Endothelial cell of umbilical vein (primary cell): ENCODE data around the gene CLDN1. TPM values are rescaled to one million over a fixed set of nuclear protein-coding genes. Genes with fewer than 3 reads are reported as not detected.

Experiments
- BruUV-seq: library from RNA; stranded (reverse); fragments of 400-500 nt; replicated peaks from 2 replicates; lab custom pipeline; 2021; lab: Mats Ljungman, UMichigan
- CTCF ChIA-PET: fragments of 300-600, 350-600 bp; sonication (Branson Sonifier 250); formaldehyde crosslinking; loops from one replicate; lab custom pipeline; 2021; ENCODE audit warnings: antibody characterized with exemption, inconsistent platforms; lab: Charles Lee
- POLR2A ChIA-PET: fragments of 300-600, 350-600 bp; sonication (Branson Sonifier 250); formaldehyde crosslinking; loops from one replicate; lab custom pipeline; 2021; ENCODE audit warnings: antibody characterized with exemption, inconsistent platforms; lab: Charles Lee
- DNase-seq: peaks from one replicate; pipeline ENCODE4 v3.0.0-alpha.2; 2011; ENCODE audit warnings: low read depth, low spot score
- FAIRE-seq: peaks from 2 replicates; lab custom pipeline; 2011; peaks lifted over from hg19 to GRCh38; lab: Jason Lieb, UNC
- H2AFZ ChIP-seq: 2 replicates; pipeline ENCODE4 v1.6.0; 2012; ENCODE audit warnings: low read depth, low read length, control low read depth, inconsistent platforms
- H3K27ac ChIP-seq: 2 replicates; pipeline ENCODE4 v1.5.1; 2011; ENCODE audit warnings: low read depth, mild to moderate bottlenecking, control low read depth, low read length, moderate library complexity; ENCODE audit not compliant: insufficient read depth
- H3K27me3 ChIP-seq, 2 experiments: 2 replicates each; pipeline versions ENCODE4 v1.6.0 to v1.6.1; 2011; ENCODE audit warnings: low read length in 2 of 2, mixed read lengths in 1 of 2; ENCODE audit not compliant: control insufficient read depth in 2 of 2, insufficient read depth in 2 of 2
- H3K36me3 ChIP-seq, 2 experiments: 2 replicates in 1 of 2; 3 replicates in 1 of 2; pipeline ENCODE4 v1.5.1; 2011; ENCODE audit warnings: low read length in 2 of 2, mild to moderate bottlenecking in 1 of 2, moderate library complexity in 1 of 2; ENCODE audit not compliant: control insufficient read depth in 2 of 2, insufficient read depth in 2 of 2; ENCODE audit errors: extremely low read depth in 1 of 2
- H3K4me1 ChIP-seq: 3 replicates; pipeline ENCODE4 v1.5.1; 2011; ENCODE audit warnings: mild to moderate bottlenecking, low read length; ENCODE audit not compliant: control insufficient read depth, insufficient read depth; ENCODE audit errors: extremely low read depth
- H3K4me2 ChIP-seq: 2 replicates; pipeline ENCODE4 v1.6.1; 2011; ENCODE audit warnings: low read length, control low read depth, mixed read lengths; ENCODE audit not compliant: insufficient read depth
- H3K4me3 ChIP-seq, 3 experiments: fragments of 200-600 bp in 1 of 3; sonication (generic), shearing (Covaris generic) in 1 of 3; replicated peaks in 1 of 3; 2 replicates each; pipeline ENCODE4 v1.5.1; 2011 to 2016; ENCODE audit warnings: control low read depth in 3 of 3, low read length in 3 of 3, mild to moderate bottlenecking in 2 of 3, inconsistent platforms in 1 of 3, low read depth in 1 of 3, moderate library complexity in 1 of 3; ENCODE audit not compliant: insufficient read depth in 1 of 3
- H3K79me2 ChIP-seq: 2 replicates; pipeline ENCODE4 v1.6.0; 2012; ENCODE audit warnings: low read length, inconsistent platforms; ENCODE audit not compliant: control insufficient read depth, insufficient read depth
- H3K9ac ChIP-seq: replicated peaks from 2 replicates; pipeline ENCODE3; 2011; ENCODE audit warnings: low read length, control low read depth; ENCODE audit not compliant: insufficient read depth; ENCODE audit errors: extremely low read depth
- H3K9me1 ChIP-seq: replicated peaks from 3 replicates; pipeline ENCODE4 v1.6.0; 2011; ENCODE audit warnings: mild to moderate bottlenecking, low read length; ENCODE audit not compliant: control insufficient read depth, insufficient read depth; ENCODE audit errors: extremely low read depth
- H3K9me3 ChIP-seq: replicated peaks from 2 replicates; pipeline ENCODE4 v1.5.1; 2012; ENCODE audit warnings: low read length, inconsistent platforms; ENCODE audit not compliant: control insufficient read depth, insufficient read depth
- H4K20me1 ChIP-seq: replicated peaks from 2 replicates; pipeline ENCODE3; 2011; ENCODE audit warnings: mild to moderate bottlenecking, low read length; ENCODE audit not compliant: control insufficient read depth, insufficient read depth; ENCODE audit errors: extremely low read depth
- EZH2 ChIP-seq: IDR thresholded peaks from 2 replicates; pipeline ENCODE4 v1.6.1; 2012; ENCODE audit warnings: borderline replicate concordance, low read depth, mild to moderate bottlenecking, moderate library complexity, low read length, inconsistent platforms; ENCODE audit not compliant: severe bottlenecking
- FOS ChIP-seq: IDR thresholded peaks from 2 replicates; pipeline ENCODE4 v1.6.1; 2011; ENCODE audit warnings: mild to moderate bottlenecking, low read length, moderate library complexity, borderline replicate concordance; ENCODE audit not compliant: insufficient read depth
- GATA2 ChIP-seq: IDR thresholded peaks from 2 replicates; pipeline ENCODE4 v1.7.0; 2011; ENCODE audit warnings: low read depth, mild to moderate bottlenecking, moderate library complexity, mixed read lengths, low read length; ENCODE audit not compliant: insufficient read length, insufficient read depth
- JUN ChIP-seq: IDR thresholded peaks from 2 replicates; pipeline ENCODE4 v1.6.1; 2011; ENCODE audit warnings: borderline replicate concordance, low read depth; ENCODE audit not compliant: insufficient read length, insufficient read depth
- MYC ChIP-seq: IDR thresholded peaks from one replicate; pipeline ENCODE4 v1.6.1; 2011; ENCODE audit warnings: mild to moderate bottlenecking, low read depth, low read length
- POLR2A ChIP-seq: IDR thresholded peaks from 2 replicates; pipeline ENCODE4 v1.6.1; 2012; ENCODE audit warnings: low read depth, mild to moderate bottlenecking, control low read depth, low read length
- POLR2AphosphoS5 ChIP-seq: IDR thresholded peaks from 2 replicates; pipeline ENCODE4 v1.6.1; 2012; ENCODE audit warnings: low read depth, mild to moderate bottlenecking, control low read depth, low read length, moderate library complexity; ENCODE audit not compliant: insufficient read depth
- dilution Hi-C: fragments of 300-500 bp; cut with MboI; formaldehyde crosslinking; loops from one replicate; pipeline ENCODE4 v1.15.0; 2019; ENCODE audit warnings: low sequenced_read_pairs; ENCODE audit not compliant: extremely low pct_ligation_motif_present
- intact Hi-C: fragments of 100-400 bp; cut with micrococcal nuclease; formaldehyde crosslinking; loops from one replicate; pipeline ENCODE4 v1.10.0; 2022
- polyA plus RNA-seq, 4 experiments: library from polyadenylated mRNA; depleted of rRNA in 3 of 4; stranded (reverse) in 3 of 4; unstranded in 1 of 4; fragments of >200 nt; gene quantifications; 2 replicates each; pipeline versions ENCODE4 v1.2.1 to v1.2.3, GENCODE V29; 2011 to 2012; ENCODE audit warnings: missing spikeins in 1 of 4
- total RNA-seq: library from RNA; stranded (reverse); gene quantifications from 2 replicates; pipeline ENCODE4 v1.2.3, GENCODE V29; 2021
- TF ChIP-seq, protein P1 (sequence below): IDR thresholded peaks from 2 replicates; pipeline ENCODE4 v1.6.1; 2011; ENCODE audit not compliant: insufficient read depth, insufficient read length
- TF ChIP-seq, protein P2 (sequence below), 2 donors: IDR thresholded peaks; 1 replicate in 1 of 2; 2 replicates in 1 of 2; pipeline ENCODE4 v1.5.1; 2011; ENCODE audit warnings: low read length in 2 of 2, mild to moderate bottlenecking in 2 of 2, moderate library complexity in 2 of 2, control low read depth in 1 of 2, inconsistent platforms in 1 of 2, low read depth in 1 of 2; ENCODE audit not compliant: insufficient read depth in 1 of 2; ENCODE audit errors: extremely low read depth in 1 of 2

Gene CLDN1
- total and polyA plus RNA-seq, 2 donors (not counting 3 experiments of a cell fraction or from before 2014, with no cell fraction given): 0.27 to 0.32 TPM

DNA sequence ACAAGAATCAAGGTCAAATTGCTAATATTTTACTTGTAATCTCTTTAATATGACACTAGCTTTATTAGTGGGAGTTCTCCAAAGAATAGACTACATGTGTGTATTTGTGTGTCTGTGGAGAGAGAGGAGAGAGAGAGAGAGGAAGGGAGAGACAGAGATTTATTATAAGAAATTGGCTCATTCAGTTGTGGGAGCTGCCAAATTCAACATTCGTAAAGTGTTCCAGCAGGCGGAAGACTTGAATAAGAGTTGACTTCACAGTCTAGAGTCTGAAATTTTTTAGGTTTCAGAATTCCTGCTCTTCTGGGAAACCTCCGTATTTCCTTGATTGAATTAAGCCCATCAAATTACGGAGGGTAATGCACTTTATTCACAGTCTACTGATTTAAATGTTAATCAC is 4.7 kb upstream of the CLDN1 start:
- CTCF ChIA-PET: interaction anchor here (0.9 to 1.4 kb wide), 2 partner anchors 57 to 360 kb away, joined by 3 to 6 read pairs; no protein-coding TSS in a partner anchor
- Histone ChIP-seq H3K9ac (no peak overlapping the region), H3K9me3 (no peaks in the 10 kb centered on the region), H3K36me3 (no peaks in the 10 kb centered on the region), H3K27ac (no peak overlapping the region), H3K79me2 (no peaks in the 10 kb centered on the region), H3K27me3 (no peaks in the 10 kb centered on the region), H3K4me2 (no peak overlapping the region), H3K4me1 (peaks cover 4% of the 10 kb centered on the region), H3K9me1 (no peaks in the 10 kb centered on the region), H2AFZ (no peak overlapping the region), H4K20me1 (no peaks in the 10 kb centered on the region), H3K4me3 (no peak overlapping the region)
- dilution Hi-C loops: no loop called here
- no TSS peak for BruUV-seq
- DNase-seq (no peak), FAIRE-seq (no peak)
- TF ChIP-seq FOS (no peak), MYC (no peak), POLR2A (no peak), JUN (no peak), EZH2 (no peak), GATA2 (no peak), POLR2AphosphoS5 (no peak)
- TF ChIP-seq, protein P1, sequence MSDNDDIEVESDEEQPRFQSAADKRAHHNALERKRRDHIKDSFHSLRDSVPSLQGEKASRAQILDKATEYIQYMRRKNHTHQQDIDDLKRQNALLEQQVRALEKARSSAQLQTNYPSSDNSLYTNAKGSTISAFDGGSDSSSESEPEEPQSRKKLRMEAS: no peak
- TF ChIP-seq, protein P2, sequence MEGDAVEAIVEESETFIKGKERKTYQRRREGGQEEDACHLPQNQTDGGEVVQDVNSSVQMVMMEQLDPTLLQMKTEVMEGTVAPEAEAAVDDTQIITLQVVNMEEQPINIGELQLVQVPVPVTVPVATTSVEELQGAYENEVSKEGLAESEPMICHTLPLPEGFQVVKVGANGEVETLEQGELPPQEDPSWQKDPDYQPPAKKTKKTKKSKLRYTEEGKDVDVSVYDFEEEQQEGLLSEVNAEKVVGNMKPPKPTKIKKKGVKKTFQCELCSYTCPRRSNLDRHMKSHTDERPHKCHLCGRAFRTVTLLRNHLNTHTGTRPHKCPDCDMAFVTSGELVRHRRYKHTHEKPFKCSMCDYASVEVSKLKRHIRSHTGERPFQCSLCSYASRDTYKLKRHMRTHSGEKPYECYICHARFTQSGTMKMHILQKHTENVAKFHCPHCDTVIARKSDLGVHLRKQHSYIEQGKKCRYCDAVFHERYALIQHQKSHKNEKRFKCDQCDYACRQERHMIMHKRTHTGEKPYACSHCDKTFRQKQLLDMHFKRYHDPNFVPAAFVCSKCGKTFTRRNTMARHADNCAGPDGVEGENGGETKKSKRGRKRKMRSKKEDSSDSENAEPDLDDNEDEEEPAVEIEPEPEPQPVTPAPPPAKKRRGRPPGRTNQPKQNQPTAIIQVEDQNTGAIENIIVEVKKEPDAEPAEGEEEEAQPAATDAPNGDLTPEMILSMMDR (IDR thresholded peaks at IDR 0.05; ENCODE audit: extremely low read depth in 1 of 2, insufficient read depth in 1 of 2, low read depth in 1 of 2, low read length in 2 of 2): no peak
- POLR2A ChIA-PET: no interaction called here
- intact Hi-C loops: no loop called here
